Mononuclear cell (primary cell): ENCODE data around the gene SINHCAF. TPM values are rescaled to one million over a fixed set of nuclear protein-coding genes. Genes with fewer than 3 reads are reported as not detected.
"Not testable (repeated sequence)": the region's sequence is repeated elsewhere in the genome, so short reads cannot be mapped to it uniquely, and the experiment has no call there.

Experiments used
- H3K27me3 ChIP-seq: 2 replicates; pipeline ENCODE4 v1.6.0; 2011; ENCODE audit warnings: low read length, control low read depth; ENCODE audit not compliant: insufficient read depth
- H3K4me1 ChIP-seq: 2 replicates; pipeline ENCODE4 v1.5.1; 2011; ENCODE audit warnings: mild to moderate bottlenecking, low read length, control low read depth; ENCODE audit not compliant: insufficient read depth
- H3K4me3 ChIP-seq: 2 replicates; pipeline ENCODE4 v1.5.1; 2011; ENCODE audit warnings: mild to moderate bottlenecking, low read length, moderate library complexity
- H3K9me3 ChIP-seq: 2 replicates; pipeline ENCODE4 v1.5.1; 2011; ENCODE audit warnings: low read depth, mild to moderate bottlenecking, control low read depth, low read length
- total RNA-seq: library from RNA; depleted of rRNA; stranded (reverse); fragments of >200 nt; gene quantifications from one replicate; pipeline ENCODE4 v1.2.3, GENCODE V29; 2012

Gene SINHCAF
- total RNA-seq, 1 donor: 109 TPM

DNA sequence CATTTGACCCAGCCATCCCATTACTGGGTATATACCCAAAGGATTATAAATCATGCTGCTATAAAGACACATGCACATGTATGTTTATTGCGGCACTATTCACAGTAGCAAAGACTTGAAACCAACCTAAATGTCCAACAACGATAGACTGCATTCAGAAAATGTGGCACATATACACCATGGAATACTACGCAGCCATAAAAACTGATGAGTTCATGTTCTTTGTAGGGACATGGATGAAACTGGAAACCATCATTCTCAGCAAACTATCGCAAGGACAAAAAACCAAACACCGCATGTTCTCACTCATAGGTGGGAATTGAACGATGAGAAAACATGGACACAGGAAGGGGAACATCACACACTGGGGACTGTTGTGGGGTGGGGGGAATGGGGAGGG lies 52.2 kb downstream of the SINHCAF start:
- not testable (repeated sequence) for H3K4me3 ChIP-seq, H3K9me3 ChIP-seq, H3K4me1 ChIP-seq, H3K27me3 ChIP-seq

DNA sequence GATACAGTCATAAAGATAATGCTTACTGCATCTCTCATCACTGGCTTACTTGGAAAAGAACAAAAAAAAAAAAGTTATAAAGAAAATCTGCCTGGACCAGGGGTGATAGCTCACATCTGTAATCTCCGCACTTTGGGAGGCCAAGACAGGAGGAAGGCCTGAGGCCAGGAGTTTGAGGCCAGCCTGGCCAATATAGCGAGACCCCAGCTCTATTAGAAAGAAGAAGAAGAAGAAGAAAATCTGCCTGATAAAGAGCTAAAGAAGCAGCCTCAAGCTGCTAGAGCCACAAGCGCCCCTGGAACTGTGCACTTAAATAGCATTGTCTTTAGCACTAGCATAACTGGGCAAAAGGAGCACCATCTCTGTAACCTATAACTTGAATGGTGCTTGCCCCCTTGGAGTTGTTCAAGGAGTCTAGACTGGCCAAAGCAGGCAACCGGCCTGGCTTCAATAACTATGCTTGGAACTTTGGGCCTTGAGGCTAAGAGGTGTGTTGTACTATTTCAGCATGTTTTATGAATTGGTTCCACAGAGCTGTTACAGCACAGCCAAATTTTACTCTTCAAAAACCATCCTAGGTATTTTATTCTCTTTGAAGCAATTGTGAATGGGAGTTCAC lies 53.2 kb downstream of the SINHCAF start:
- Histone ChIP-seq H3K9me3 (no peaks in the 10 kb centered on the region), H3K4me3 (no peak overlapping the region), H3K27me3 (no peaks in the 10 kb centered on the region), H3K4me1 (no peaks in the 10 kb centered on the region)

DNA sequence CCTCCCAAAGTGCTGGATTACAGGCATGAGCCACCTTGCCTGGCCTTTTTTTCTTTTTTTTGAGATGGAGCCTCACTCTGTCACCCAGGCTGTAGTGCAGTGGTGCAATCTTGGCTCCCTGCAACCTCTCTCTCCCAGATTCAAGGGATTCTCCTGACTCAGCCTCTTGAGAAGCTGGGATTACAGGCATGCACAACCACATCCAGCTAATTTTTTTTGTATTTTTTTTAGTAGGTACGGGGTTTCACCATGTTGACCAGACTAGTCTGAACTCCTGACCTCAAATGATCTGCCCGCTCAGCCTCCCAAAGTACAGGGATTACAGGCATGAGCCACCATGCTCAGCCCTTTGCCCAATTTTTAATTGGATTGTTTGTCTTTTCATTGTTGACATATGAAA lies 58.0 kb downstream of the SINHCAF start:
- Histone ChIP-seq H3K27me3 (no peaks in the 10 kb centered on the region), H3K9me3 (no peaks in the 10 kb centered on the region), H3K4me1 (no peaks in the 10 kb centered on the region), H3K4me3 (no peak overlapping the region)

DNA sequence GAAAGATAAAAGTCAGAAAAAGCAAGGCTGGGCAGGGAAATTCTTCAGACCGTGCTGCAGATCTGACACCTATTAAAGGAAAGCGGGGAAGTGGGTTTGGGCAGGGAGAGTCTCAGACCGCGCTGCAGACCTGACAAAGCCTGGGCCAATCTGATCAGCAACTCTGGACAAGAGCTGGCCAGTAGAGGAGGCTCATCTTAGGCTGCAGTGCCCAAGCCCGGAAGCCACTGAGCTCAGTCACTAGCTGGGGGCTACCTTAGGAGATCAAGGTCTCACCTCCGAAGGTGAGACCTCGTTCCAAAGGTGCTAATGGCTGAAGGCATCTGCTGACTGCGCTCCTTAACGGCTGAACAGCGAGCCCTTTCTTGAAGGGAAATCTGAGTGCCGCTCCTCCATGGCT lies 60.2 kb downstream of the SINHCAF start:
- H3K4me1 ChIP-seq: no peaks in the 10 kb centered on the region
- no peak overlapping the region for H3K4me3 ChIP-seq
- H3K9me3 ChIP-seq: no peaks in the 10 kb centered on the region
- H3K27me3 ChIP-seq: no peaks in the 10 kb centered on the region

GRCh38 chr12:31263661-31264060 lies 62.3 kb downstream of the SINHCAF start:
- Histone ChIP-seq H3K4me1 (no peaks in the 10 kb centered on the region), H3K27me3 (no peaks in the 10 kb centered on the region), H3K9me3 (no peaks in the 10 kb centered on the region), H3K4me3 (no peak overlapping the region)

DNA sequence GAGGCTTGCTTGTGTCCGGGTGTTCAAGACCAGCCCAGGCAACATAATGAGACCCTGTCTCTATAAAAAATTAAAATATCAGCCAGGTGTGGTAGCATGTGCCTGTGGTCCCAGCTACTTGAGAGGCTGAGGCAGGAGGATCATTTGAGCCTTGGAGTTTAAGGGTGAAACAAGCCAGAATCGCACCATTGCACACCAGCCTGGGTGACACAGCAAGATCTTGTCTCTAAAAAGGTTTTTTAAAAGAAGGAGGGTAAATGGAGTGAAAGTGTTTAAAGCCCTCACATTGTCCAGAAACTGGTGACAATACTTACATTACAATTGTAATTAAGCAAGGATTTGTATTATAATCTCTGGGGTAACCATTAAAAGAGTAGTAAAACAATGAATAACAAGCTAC lies 64.2 kb downstream of the SINHCAF start:
- H3K4me3 ChIP-seq: no peak overlapping the region
- no peaks in the 10 kb centered on the region for H3K4me1 ChIP-seq
- no peaks in the 10 kb centered on the region for H3K9me3 ChIP-seq
- no peaks in the 10 kb centered on the region for H3K27me3 ChIP-seq

- Histone ChIP-seq H3K27me3 (no peaks in the 10 kb centered on the region), H3K4me1 (no peaks in the 10 kb centered on the region), H3K9me3 (no peaks in the 10 kb centered on the region), H3K4me3 (no peak overlapping the region)
Measured at GRCh38 chr12:31260840-31261239, 65.1 kb downstream of the SINHCAF start.

DNA sequence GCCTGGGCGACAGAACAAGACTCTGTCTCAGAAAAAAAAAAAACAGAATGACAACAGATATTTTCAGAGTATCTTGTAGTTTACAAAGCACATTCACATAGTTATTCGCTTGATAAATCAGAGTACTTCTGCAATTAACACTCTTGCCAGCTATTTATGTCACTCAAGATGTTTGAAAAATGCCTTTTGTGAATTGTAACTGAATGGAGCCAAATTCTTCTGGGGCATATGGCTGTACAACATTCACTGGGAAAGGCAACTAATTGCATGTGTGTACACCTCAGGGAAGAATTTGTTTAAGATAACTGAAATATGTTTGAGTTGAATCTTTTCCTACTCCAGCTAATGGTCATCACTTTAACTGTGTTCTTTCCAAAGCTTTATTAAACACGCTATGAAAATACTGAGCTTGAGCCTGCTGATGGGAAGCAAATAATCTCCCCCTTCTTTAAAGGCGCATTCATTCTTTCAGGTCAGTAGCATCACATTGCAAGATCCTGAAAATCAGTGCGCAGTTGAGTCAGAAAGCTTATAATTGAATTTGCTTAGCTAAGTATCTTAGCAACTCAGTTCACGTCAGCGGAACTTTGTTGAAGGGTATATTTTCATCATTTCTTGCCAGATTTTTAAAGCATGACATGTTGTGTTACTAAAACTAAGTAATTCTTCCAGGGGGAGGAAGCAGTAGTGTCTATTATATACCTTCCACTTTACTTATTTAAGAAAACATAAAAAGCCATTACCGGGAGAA lies 66.6 kb downstream of the SINHCAF start:
- Histone ChIP-seq H3K4me3 (no peak overlapping the region), H3K4me1 (no peaks in the 10 kb centered on the region), H3K9me3 (no peaks in the 10 kb centered on the region), H3K27me3 (no peaks in the 10 kb centered on the region)

- Histone ChIP-seq H3K27me3 (no peaks in the 10 kb centered on the region), H3K9me3 (no peaks in the 10 kb centered on the region), H3K4me3 (no peak overlapping the region), H3K4me1 (no peaks in the 10 kb centered on the region)
Measured at GRCh38 chr12:31257784-31258183, 68.2 kb downstream of the SINHCAF start.

DNA sequence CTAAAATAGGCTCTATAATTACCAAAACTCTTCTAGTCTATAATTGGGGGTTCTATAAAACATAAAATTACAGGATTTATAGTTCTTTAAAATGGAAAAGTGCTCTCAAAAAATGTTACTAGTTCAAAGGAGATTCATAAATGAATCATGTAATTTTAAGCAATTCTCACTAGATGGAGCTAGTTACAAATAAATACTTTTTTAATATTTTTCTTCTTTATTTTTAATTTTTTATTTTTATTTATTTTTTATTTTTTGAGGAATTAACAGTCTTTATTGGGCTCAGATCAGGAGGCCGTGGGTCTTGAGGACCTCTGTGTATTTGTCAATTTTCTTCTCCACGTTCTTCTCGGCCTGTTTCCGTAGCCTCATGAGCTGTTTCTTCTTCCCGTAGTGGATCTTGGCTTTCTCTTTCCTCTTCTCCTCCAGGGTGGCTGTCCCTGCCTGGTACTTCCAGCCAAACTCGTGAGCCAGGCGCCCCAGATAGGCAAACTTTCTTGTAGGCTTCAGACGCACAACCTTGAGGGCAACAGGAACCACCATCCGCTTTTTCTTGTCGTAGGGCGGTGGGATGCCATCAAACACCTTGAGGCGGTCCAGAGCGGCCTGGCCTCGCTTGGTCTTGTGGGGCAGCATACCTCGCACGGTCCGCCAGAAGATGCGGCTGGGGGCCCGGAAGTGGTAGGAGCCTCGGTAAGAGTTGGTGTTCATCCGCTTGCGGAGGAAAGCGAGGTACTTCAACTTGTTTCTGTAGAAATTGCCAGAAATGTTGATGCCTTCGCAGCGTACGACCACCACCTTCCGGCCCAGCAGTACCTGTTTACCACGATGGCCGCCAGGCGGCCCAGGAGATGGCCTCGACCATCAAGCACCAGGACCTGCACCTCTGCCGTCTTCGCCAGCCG lies 74.0 kb downstream of the SINHCAF start:
- not testable (repeated sequence) for H3K9me3 ChIP-seq, H3K27me3 ChIP-seq, H3K4me3 ChIP-seq, H3K4me1 ChIP-seq

DNA sequence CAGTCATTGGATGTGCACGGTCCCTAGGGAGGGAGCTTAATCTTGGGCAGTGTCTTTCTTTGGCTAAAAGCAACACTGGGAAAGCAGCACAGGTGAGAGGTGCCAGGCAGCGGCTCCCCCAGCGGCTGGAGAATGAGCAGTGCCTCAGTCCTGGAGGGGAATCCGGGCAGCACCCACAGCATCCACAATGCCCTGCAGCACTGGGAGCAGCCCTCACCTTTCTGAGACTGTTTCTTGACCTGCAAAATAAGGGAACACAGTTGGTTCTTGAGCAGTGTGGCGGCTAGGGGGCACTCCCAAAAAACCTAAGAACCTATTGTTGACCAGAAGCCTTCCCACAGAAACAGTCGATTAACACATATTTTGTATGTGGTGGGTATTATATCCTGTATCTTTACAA lies 75.8 kb downstream of the SINHCAF start:
- H3K4me3 ChIP-seq: no peak overlapping the region
- no peaks in the 10 kb centered on the region for H3K9me3 ChIP-seq
- peaks cover 8% of the 10 kb centered on the region for H3K4me1 ChIP-seq
- H3K27me3 ChIP-seq: no peaks in the 10 kb centered on the region

GRCh38 chr12:31249356-31249755 lies 76.6 kb downstream of the SINHCAF start:
- Histone ChIP-seq H3K9me3 (no peaks in the 10 kb centered on the region), H3K4me1 (peaks cover 8% of the 10 kb centered on the region), H3K4me3 (no peak overlapping the region)

GRCh38 chr12:31248815-31249214 lies 77.1 kb downstream of the SINHCAF start:
- Histone ChIP-seq H3K27me3 (no peaks in the 10 kb centered on the region), H3K9me3 (no peaks in the 10 kb centered on the region), H3K4me1 (peaks cover 8% of the 10 kb centered on the region), H3K4me3 (no peak overlapping the region)

More at GRCh38 chr12:31249356-31249755, 76.6 kb downstream of the SINHCAF start:
- H3K27me3 ChIP-seq: no peaks in the 10 kb centered on the region

DNA sequence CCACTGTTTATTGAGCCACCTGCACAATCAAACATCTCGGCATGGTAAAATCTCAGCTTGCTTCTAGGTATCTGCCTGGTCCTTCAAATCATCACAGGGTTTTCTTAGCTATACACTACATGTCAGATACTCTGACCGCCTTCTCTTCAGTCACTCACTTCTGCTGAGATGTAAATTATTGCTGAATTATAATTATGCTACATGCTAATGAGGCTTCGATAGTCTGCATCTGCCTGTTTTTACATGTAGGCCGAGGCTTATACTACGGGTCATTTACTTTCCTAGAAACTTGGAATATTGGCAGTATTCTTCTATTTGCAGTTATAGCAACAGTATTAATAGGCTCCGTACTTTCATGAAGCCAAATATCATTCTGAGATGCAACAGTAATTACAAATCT lies 77.6 kb downstream of the SINHCAF start:
- Histone ChIP-seq H3K4me1 (peaks cover 8% of the 10 kb centered on the region), H3K27me3 (no peaks in the 10 kb centered on the region), H3K9me3 (no peaks in the 10 kb centered on the region), H3K4me3 (no peak overlapping the region)

- no peak overlapping the region for H3K4me3 ChIP-seq
- peaks cover 8% of the 10 kb centered on the region for H3K4me1 ChIP-seq
- H3K9me3 ChIP-seq: no peaks in the 10 kb centered on the region
- H3K27me3 ChIP-seq: no peaks in the 10 kb centered on the region
Measured at GRCh38 chr12:31246470-31246850, 79.5 kb downstream of the SINHCAF start.
